Measurements from ENCODE around the gene AMH.

AMH gene

GRCh38 chr19:2248136-2249009 lies 750 bp upstream of the AMH start:
- no peak for DNase-seq (ENCODE audit: low spot score)

GRCh38 chr19:2249880-2250765 lies 1.0 kb downstream of the AMH start:
- DNase-seq (ENCODE audit: low spot score): no peak

GRCh38 chr19:2250766-2251105 lies 1.6 kb downstream of the AMH start:
- DNase-seq (ENCODE audit: low spot score): no peak

- no peak for DNase-seq (ENCODE audit: low spot score)
These were observed 2.3 kb downstream of the AMH start for GRCh38 chr19:2251106-2252054.

- no peak for DNase-seq (ENCODE audit: low spot score)
These were observed 3.1 kb downstream of the AMH start for GRCh38 chr19:2252055-2252796.

GRCh38 chr19:2252797-2253105 lies 3.6 kb downstream of the AMH start:
- DNase-seq (ENCODE audit: low spot score): no peak

GRCh38 chr19:2253106-2254063 lies 4.3 kb downstream of the AMH start:
- DNase-seq (ENCODE audit: low spot score): no peak

- DNase-seq (ENCODE audit: low spot score): no peak
These were observed 5.1 kb downstream of the AMH start for GRCh38 chr19:2254064-2254872.

GRCh38 chr19:2255112-2255845 lies 6.2 kb downstream of the AMH start:
- DNase-seq (ENCODE audit: low spot score): peak; percentile 45

GRCh38 chr19:2255982-2256685 lies 7.0 kb downstream of the AMH start, which contains the start of gene JSRP1:
Gene JSRP1 (minus strand): TSS chr19:2256417. CDS start chr19:2255314, 1,103 bp downstream.
- peak; percentile 79 for DNase-seq (ENCODE audit: low spot score)

- no peak for DNase-seq (ENCODE audit: low spot score)
These were observed 10.2 kb downstream of the AMH start for GRCh38 chr19:2259336-2259735.

- no peak for DNase-seq (ENCODE audit: low spot score)
These were observed 11.2 kb downstream of the AMH start for GRCh38 chr19:2260341-2260805.

GRCh38 chr19:2261438-2262172 lies 12.5 kb downstream of the AMH start:
- no peak for DNase-seq (ENCODE audit: low spot score)

GRCh38 chr19:2266183-2266993 lies 17.3 kb downstream of the AMH start:
- no peak for DNase-seq (ENCODE audit: low spot score)

GRCh38 chr19:2268480-2268830 lies 19.3 kb downstream of the AMH start:
- DNase-seq (ENCODE audit: low spot score): no peak

GRCh38 chr19:2268861-2269243 lies 19.7 kb downstream of the AMH start:
- DNase-seq (ENCODE audit: low spot score): no peak

Measured in SK-N-DZ (cell line).